ENCODE results near the gene CNR2.
A peak's percentile ranks its signal among the peaks of the same experiment; 100 is the strongest.

CNR2 gene

DNA sequence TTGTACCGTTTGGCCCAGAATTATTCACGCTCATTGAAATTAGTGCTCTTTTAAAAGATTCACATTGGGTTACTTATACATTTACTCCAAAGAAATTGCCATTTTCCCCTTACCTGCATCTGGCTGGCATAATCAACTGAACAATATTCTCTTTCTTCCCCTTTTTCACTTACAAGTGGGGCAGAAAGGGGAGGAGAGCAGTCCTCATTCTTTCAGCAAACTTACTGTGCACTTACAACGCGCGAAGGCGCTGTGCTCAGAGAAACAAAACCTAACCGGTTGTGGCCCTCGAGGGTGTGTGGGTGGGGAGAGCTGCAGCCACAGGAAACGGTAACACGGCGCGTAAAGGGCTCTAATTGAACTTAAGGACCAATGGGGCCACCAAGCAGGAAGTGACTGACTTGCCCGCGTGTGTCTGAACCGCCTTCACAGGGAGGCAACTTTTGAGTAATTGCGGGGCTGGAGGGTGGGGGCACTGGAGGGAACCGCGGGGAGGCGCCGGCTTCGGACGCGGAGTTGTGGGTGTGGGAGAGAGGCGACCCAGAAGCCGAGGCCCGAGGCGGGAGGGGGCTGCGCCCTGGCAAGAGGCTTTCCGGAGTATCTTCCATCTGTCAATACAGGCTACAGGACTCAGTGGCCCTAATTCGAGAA is 45.8 kb upstream of the CNR2 start (continued):
- TF ChIP-seq, protein P1, sequence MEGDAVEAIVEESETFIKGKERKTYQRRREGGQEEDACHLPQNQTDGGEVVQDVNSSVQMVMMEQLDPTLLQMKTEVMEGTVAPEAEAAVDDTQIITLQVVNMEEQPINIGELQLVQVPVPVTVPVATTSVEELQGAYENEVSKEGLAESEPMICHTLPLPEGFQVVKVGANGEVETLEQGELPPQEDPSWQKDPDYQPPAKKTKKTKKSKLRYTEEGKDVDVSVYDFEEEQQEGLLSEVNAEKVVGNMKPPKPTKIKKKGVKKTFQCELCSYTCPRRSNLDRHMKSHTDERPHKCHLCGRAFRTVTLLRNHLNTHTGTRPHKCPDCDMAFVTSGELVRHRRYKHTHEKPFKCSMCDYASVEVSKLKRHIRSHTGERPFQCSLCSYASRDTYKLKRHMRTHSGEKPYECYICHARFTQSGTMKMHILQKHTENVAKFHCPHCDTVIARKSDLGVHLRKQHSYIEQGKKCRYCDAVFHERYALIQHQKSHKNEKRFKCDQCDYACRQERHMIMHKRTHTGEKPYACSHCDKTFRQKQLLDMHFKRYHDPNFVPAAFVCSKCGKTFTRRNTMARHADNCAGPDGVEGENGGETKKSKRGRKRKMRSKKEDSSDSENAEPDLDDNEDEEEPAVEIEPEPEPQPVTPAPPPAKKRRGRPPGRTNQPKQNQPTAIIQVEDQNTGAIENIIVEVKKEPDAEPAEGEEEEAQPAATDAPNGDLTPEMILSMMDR (tag by site-specific recombination; IDR thresholded peaks at IDR 0.05), result peak; percentile 71
- TF ChIP-seq ZSCAN16 (tag by site-specific recombination; IDR thresholded peaks at IDR 0.05) (0 out of 2 replicates have a peak, but pooled peaks have one; percentile 14), ZNF214 (tag by site-specific recombination; IDR thresholded peaks at IDR 0.05; ENCODE audit: borderline replicate concordance) (no peak), ZNF248 (tag by site-specific recombination; IDR thresholded peaks at IDR 0.05) (no peak), WT1 (tag by site-specific recombination; IDR thresholded peaks at IDR 0.05) (peak; percentile 69), ZNF239 (tag by site-specific recombination; IDR thresholded peaks at IDR 0.05) (no peak), KLF8 (tag by site-specific recombination; IDR thresholded peaks at IDR 0.05) (peak; percentile 76; the same call in 1 of the 2 replicates), KLF1 (tag by site-specific recombination; IDR thresholded peaks at IDR 0.05) (peak; percentile 48), KLF10 (tag by site-specific recombination; IDR thresholded peaks at IDR 0.05) (no peak), ZBTB1 (tag by site-specific recombination; IDR thresholded peaks at IDR 0.05) (no peak)
- TF ChIP-seq, protein P2, sequence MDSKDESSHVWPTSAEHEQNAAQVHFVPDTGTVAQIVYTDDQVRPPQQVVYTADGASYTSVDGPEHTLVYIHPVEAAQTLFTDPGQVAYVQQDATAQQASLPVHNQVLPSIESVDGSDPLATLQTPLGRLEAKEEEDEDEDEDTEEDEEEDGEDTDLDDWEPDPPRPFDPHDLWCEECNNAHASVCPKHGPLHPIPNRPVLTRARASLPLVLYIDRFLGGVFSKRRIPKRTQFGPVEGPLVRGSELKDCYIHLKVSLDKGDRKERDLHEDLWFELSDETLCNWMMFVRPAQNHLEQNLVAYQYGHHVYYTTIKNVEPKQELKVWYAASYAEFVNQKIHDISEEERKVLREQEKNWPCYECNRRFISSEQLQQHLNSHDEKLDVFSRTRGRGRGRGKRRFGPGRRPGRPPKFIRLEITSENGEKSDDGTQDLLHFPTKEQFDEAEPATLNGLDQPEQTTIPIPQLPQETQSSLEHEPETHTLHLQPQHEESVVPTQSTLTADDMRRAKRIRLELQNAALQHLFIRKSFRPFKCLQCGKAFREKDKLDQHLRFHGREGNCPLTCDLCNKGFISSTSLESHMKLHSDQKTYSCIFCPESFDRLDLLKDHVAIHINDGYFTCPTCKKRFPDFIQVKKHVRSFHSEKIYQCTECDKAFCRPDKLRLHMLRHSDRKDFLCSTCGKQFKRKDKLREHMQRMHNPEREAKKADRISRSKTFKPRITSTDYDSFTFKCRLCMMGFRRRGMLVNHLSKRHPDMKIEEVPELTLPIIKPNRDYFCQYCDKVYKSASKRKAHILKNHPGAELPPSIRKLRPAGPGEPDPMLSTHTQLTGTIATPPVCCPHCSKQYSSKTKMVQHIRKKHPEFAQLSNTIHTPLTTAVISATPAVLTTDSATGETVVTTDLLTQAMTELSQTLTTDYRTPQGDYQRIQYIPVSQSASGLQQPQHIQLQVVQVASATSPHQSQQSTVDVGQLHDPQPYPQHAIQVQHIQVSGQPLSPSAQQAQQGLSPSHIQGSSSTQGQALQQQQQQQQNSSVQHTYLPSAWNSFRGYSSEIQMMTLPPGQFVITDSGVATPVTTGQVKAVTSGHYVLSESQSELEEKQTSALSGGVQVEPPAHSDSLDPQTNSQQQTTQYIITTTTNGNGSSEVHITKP (tag by site-specific recombination; IDR thresholded peaks at IDR 0.05), result peak; percentile 35; the same call in 1 of the 2 replicates
- TF ChIP-seq, protein P3, sequence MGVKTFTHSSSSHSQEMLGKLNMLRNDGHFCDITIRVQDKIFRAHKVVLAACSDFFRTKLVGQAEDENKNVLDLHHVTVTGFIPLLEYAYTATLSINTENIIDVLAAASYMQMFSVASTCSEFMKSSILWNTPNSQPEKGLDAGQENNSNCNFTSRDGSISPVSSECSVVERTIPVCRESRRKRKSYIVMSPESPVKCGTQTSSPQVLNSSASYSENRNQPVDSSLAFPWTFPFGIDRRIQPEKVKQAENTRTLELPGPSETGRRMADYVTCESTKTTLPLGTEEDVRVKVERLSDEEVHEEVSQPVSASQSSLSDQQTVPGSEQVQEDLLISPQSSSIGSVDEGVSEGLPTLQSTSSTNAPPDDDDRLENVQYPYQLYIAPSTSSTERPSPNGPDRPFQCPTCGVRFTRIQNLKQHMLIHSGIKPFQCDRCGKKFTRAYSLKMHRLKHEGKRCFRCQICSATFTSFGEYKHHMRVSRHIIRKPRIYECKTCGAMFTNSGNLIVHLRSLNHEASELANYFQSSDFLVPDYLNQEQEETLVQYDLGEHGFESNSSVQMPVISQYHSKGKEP (tag by site-specific recombination; IDR thresholded peaks at IDR 0.05), result peak; percentile 29; the same call in 1 of the 2 replicates
- TF ChIP-seq, protein P4, sequence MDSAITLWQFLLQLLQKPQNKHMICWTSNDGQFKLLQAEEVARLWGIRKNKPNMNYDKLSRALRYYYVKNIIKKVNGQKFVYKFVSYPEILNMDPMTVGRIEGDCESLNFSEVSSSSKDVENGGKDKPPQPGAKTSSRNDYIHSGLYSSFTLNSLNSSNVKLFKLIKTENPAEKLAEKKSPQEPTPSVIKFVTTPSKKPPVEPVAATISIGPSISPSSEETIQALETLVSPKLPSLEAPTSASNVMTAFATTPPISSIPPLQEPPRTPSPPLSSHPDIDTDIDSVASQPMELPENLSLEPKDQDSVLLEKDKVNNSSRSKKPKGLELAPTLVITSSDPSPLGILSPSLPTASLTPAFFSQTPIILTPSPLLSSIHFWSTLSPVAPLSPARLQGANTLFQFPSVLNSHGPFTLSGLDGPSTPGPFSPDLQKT (IDR thresholded peaks at IDR 0.05; ENCODE audit: borderline replicate concordance, low read depth, low read length), result no peak
- TF ChIP-seq, protein P5, sequence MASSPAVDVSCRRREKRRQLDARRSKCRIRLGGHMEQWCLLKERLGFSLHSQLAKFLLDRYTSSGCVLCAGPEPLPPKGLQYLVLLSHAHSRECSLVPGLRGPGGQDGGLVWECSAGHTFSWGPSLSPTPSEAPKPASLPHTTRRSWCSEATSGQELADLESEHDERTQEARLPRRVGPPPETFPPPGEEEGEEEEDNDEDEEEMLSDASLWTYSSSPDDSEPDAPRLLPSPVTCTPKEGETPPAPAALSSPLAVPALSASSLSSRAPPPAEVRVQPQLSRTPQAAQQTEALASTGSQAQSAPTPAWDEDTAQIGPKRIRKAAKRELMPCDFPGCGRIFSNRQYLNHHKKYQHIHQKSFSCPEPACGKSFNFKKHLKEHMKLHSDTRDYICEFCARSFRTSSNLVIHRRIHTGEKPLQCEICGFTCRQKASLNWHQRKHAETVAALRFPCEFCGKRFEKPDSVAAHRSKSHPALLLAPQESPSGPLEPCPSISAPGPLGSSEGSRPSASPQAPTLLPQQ (tag by site-specific recombination; IDR thresholded peaks at IDR 0.05), result peak; percentile 91
- TF ChIP-seq, protein P6, sequence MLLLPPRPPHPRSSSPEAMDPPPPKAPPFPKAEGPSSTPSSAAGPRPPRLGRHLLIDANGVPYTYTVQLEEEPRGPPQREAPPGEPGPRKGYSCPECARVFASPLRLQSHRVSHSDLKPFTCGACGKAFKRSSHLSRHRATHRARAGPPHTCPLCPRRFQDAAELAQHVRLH (tag by site-specific recombination; IDR thresholded peaks at IDR 0.05), result 0 out of 2 replicates have a peak, but pooled peaks have one; percentile 8

Measured in HEK293 (cell line).